ENCODE data around the gene PRPF40A.

Gene PRPF40A

GRCh38 chr2:152716805-152717227 is 445 bp downstream of the PRPF40A start:
- DNase-seq: peak; percentile 21

GRCh38 chr2:152715854-152716428 is 1.3 kb downstream of the PRPF40A start:
- DNase-seq: peak; percentile 2

- no peak for DNase-seq
These were observed 2.1 kb downstream of the PRPF40A start for GRCh38 chr2:152715112-152715511.

GRCh38 chr2:152710713-152711112 is 6.5 kb downstream of the PRPF40A start:
- no peak for DNase-seq

GRCh38 chr2:152708742-152709141 is 8.5 kb downstream of the PRPF40A start:
- no peak for DNase-seq

GRCh38 chr2:152706477-152707021 is 10.7 kb downstream of the PRPF40A start:
- DNase-seq: no peak

GRCh38 chr2:152701198-152701597 is 16.1 kb downstream of the PRPF40A start:
- no peak for DNase-seq

- no peak for DNase-seq
These were observed 20.8 kb downstream of the PRPF40A start for GRCh38 chr2:152696476-152696875.

- DNase-seq: no peak
These were observed 21.5 kb downstream of the PRPF40A start for GRCh38 chr2:152695763-152696162.

GRCh38 chr2:152694161-152694661 is 23.1 kb downstream of the PRPF40A start:
- no peak for DNase-seq

- no peak for DNase-seq
These were observed 24.2 kb downstream of the PRPF40A start for GRCh38 chr2:152693033-152693432.

GRCh38 chr2:152686321-152686720 is 30.9 kb downstream of the PRPF40A start:
- DNase-seq: no peak

- no peak for DNase-seq
These were observed 33.9 kb downstream of the PRPF40A start for GRCh38 chr2:152683400-152683799.

GRCh38 chr2:152682663-152683062 is 34.6 kb downstream of the PRPF40A start:
- no peak for DNase-seq

GRCh38 chr2:152678808-152679207 is 38.5 kb downstream of the PRPF40A start:
- no peak for DNase-seq

- DNase-seq: no peak
These were observed 40.8 kb downstream of the PRPF40A start for GRCh38 chr2:152676461-152676860.

- DNase-seq: no peak
These were observed 42.9 kb downstream of the PRPF40A start for GRCh38 chr2:152674334-152674733.

GRCh38 chr2:152664725-152665124 is 52.5 kb downstream of the PRPF40A start:
- no peak for DNase-seq

- DNase-seq: no peak
These were observed 56.2 kb downstream of the PRPF40A start for GRCh38 chr2:152661076-152661475.

GRCh38 chr2:152658221-152658620 is 59.0 kb downstream of the PRPF40A start:
- no peak for DNase-seq

GRCh38 chr2:152657043-152657442 is 60.2 kb downstream of the PRPF40A start:
- no peak for DNase-seq

- no peak for DNase-seq
These were observed 61.4 kb downstream of the PRPF40A start for GRCh38 chr2:152655880-152656279.

GRCh38 chr2:152651834-152652233 is 65.4 kb downstream of the PRPF40A start:
- DNase-seq: no peak

GRCh38 chr2:152650768-152651371 is 66.4 kb downstream of the PRPF40A start:
- DNase-seq: no peak

All from T-helper 9 cell (primary cell).